MM.1S (cell line): ENCODE data around the gene BCAS3.

Experiments used
- CTCF ChIP-seq: fragments of 300-600 bp; sonication (generic); IDR thresholded peaks from 2 replicates; pipeline ENCODE4 v1.5.1; 2016; ENCODE audit warnings: antibody characterized with exemption, low read length, mixed read lengths
- EZH2 ChIP-seq: fragments of 300-600 bp; sonication (generic); optimal IDR thresholded peaks from 2 replicates; pipeline ENCODE3; 2017; ENCODE audit warnings: low read depth, mild to moderate bottlenecking, antibody characterized with exemption, low read length, mixed read lengths
- EZH2phosphoT487 ChIP-seq: fragments of 300-600 bp; sonication (generic); IDR thresholded peaks from 2 replicates; pipeline ENCODE4 v1.6.1; 2018; ENCODE audit warnings: antibody characterized with exemption, low read length

- no peak for TF ChIP-seq CTCF
- no peak for TF ChIP-seq EZH2
- TF ChIP-seq EZH2phosphoT487 = no peak
Measured at GRCh38 chr17:61216066-61216465, 538.4 kb downstream of the BCAS3 start.
